ENCODE results near the gene SMIM14. TPM values are rescaled to one million over a fixed set of nuclear protein-coding genes. Genes with fewer than 3 reads are reported as not detected.
A peak's percentile ranks its signal among the peaks of the same experiment; 100 is the strongest.
"Not testable (repeated sequence)": the region's sequence is repeated elsewhere in the genome, so short reads cannot be mapped to it uniquely, and the experiment has no call there.

The SMIM14 gene
- total RNA-seq, 2 donors from 2014 or later, result 4.4 to 8.6 TPM

DNA sequence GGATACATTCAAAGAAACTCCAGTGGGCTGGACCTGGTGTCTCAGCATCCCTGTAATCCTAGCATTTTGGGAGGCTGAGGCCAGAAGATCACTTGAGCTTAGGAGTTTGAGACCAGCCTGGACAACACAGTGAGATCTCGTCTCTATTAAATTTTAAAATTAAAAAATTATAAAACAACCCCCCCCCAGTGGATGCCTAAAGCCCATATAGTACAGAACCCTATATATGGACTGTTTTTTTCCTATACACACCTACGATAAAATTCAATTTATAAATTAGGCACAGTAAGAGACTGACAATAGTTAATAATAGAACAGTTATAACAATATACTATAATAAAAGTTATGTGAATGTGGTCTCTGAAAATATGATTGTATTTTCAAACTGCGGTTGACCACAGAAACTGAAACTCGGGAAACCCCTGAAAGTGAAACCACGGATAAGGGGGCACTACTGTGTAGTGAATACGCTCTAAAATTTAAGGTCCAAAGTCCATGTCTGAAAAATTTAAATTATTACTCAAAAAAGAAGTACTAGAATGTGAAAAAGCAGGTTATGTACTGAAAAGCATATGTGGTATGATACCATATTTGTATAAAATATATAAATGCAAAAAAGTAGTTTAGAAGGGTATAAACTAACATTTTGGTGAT, 2.0 kb downstream of the SMIM14 start:
- DNase-seq (no peak), ATAC-seq (replicated peaks in 1 of 2) (no peak)
- Mint-ChIP-seq H3K4me3 (peak overlapping the region; percentile 86 to 89), H3K27me3 (ENCODE audit: low read depth) (peaks cover 6% of the 10 kb centered on the region), H3K4me1 (ENCODE audit: low read depth) (peaks cover 29% of the 10 kb centered on the region), H3K36me3 (ENCODE audit: insufficient read depth in 2 of 2) (no peaks in the 10 kb centered on the region), H3K9me3 (no peaks in the 10 kb centered on the region), H3K27ac (peak overlapping the region; percentile 70)

DNA sequence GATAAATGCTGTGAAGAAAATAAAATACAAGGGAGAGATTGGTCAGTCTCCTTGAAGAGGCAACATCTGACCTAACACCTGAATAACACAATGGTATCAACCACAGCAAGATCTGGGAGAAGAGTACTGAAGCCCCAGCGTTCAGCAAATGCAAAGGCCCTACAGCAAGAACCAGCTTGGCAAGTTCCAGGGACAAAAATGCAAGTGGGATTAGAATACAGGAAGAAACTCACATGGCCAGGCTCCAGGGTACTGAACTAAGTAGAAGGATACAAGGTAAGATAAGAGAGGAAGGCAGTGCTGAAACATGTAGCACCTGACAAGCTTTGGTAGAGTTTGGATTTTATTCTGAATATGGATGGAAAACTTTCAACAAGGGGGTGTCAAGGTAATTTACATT, 3.6 kb downstream of the SMIM14 start:
- Mint-ChIP-seq H3K4me1 (ENCODE audit: low read depth) (peaks cover 26% of the 10 kb centered on the region), H3K36me3 (ENCODE audit: insufficient read depth in 2 of 2) (no peaks in the 10 kb centered on the region), H3K4me3 (no peak overlapping the region), H3K27me3 (ENCODE audit: low read depth) (peaks cover 6% of the 10 kb centered on the region), H3K27ac (no peak overlapping the region), H3K9me3 (no peaks in the 10 kb centered on the region)
- no peak for DNase-seq
- ATAC-seq (replicated peaks in 1 of 2), result no peak

DNA sequence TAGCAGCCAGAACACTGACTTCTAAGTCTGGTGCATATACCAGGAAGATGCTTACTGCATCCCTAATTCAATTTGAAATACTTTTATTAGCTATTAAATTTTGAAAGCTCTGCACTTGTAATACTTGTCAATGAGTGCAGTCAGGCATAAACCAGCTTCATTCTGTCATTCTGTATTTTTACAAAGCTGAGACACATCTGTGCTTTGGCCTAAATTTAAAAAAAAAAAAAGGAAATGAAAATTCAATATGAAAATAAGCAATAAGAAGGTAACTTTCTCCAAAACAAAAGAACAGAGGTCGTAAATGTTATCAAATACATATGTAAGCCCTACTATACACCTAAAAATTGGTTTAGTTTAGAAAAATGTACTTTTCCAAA, 7.0 kb downstream of the SMIM14 start:
- Mint-ChIP-seq H3K9me3 (no peaks in the 10 kb centered on the region), H3K4me1 (ENCODE audit: low read depth) (peaks cover 2% of the 10 kb centered on the region), H3K4me3 (no peak overlapping the region), H3K36me3 (ENCODE audit: insufficient read depth in 2 of 2) (no peaks in the 10 kb centered on the region), H3K27ac (no peak overlapping the region), H3K27me3 (ENCODE audit: low read depth) (no peaks in the 10 kb centered on the region)
- ATAC-seq (replicated peaks in 1 of 2) (no peak), DNase-seq (no peak)

DNA sequence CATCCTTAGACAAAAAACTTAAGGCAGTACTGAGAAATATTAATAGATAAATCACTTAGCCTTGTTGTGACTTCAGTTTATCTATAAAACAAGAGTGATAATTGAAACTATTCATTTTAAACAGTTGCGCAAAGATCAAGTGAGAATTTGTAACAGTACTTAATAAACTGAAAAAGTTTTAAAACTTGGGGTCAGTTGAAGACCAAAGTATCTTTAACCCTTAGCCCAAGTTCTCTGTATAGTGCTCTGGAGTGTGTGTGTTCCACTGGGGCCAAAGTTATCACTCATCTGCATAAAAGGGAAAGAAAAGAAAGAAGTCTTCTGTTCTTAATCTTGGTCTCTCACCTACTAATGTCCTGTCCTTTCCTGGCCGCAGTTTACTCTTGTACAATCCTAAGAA, 11.3 kb downstream of the SMIM14 start:
- no peak for DNase-seq
- Mint-ChIP-seq H3K9me3 (no peaks in the 10 kb centered on the region), H3K27me3 (ENCODE audit: low read depth) (no peaks in the 10 kb centered on the region), H3K4me1 (ENCODE audit: low read depth) (peaks cover 15% of the 10 kb centered on the region), H3K27ac (no peak overlapping the region), H3K4me3 (no peak overlapping the region), H3K36me3 (ENCODE audit: insufficient read depth in 2 of 2) (no peaks in the 10 kb centered on the region)
- no peak for ATAC-seq (replicated peaks in 1 of 2)

DNA sequence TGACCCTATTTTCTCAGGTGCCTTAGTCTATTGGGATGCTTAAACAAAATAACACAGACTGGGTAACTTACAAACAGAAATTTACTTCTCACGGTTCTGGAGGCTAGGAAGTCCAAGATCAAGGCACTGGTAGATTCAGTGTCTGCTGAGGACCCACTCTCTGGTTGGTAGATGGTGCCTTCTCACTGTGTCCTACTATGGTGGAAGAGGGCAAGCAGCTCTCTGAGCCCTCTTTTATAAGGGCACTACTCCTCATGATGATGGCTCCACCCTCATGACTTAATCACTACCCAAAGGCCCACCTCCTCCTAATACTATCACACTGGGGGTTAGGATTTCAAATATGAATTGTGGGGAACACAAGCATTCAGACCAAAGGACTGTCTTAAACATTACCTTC, 11.8 kb downstream of the SMIM14 start:
- Mint-ChIP-seq H3K36me3 (ENCODE audit: insufficient read depth in 2 of 2) (no peaks in the 10 kb centered on the region), H3K4me3 (no peak overlapping the region), H3K27me3 (ENCODE audit: low read depth) (no peaks in the 10 kb centered on the region), H3K4me1 (ENCODE audit: low read depth) (peaks cover 15% of the 10 kb centered on the region), H3K27ac (no peak overlapping the region), H3K9me3 (no peaks in the 10 kb centered on the region)
- ATAC-seq (replicated peaks in 1 of 2) (no peak), DNase-seq (no peak)

DNA sequence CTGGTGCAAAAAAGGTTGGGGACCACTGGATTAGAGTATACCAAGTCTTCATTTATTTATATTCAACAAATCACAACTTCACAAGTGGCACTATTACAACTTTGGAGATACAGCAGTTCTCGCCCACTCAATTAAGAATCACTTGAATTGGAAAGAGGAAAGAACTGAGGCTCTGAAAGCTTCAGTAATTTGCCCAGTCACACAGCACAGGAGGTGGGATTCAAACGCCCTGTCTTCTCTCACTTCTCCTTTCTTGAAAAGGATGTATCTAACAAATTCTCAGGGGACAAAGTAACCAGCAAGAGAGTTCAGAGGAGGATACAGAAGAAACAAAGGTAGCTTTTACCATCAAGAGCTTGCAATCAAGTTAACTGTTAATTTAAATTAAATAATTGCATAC, 12.4 kb downstream of the SMIM14 start:
- Mint-ChIP-seq H3K4me3 (no peak overlapping the region), H3K27me3 (ENCODE audit: low read depth) (no peaks in the 10 kb centered on the region), H3K27ac (no peak overlapping the region), H3K4me1 (ENCODE audit: low read depth) (peaks cover 15% of the 10 kb centered on the region), H3K9me3 (no peaks in the 10 kb centered on the region), H3K36me3 (ENCODE audit: insufficient read depth in 2 of 2) (no peaks in the 10 kb centered on the region)
- no peak for DNase-seq
- ATAC-seq (replicated peaks in 1 of 2), result no peak

DNA sequence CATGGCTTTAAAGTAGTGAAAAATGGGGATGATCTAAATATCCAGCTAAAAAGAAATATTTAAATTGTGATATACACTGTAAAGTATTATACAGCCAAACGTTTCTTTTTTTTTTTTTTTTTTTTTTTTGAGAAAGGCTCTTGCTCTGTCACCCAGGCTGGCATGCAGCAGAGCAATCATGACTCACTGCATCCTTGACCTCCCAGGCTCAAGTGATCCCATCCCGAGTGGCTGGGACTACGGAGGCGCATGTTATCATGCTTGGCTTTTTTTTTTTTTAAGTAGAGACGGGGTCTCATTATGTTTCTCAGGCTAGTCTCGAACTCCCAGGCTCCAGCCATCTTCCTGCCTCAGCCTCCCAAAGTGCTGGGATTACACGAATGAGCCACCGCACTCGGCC, 17.1 kb downstream of the SMIM14 start:
- H3K27ac Mint-ChIP-seq, result no peak overlapping the region
- H3K9me3 Mint-ChIP-seq, result no peaks in the 10 kb centered on the region
- ATAC-seq (replicated peaks in 1 of 2) (no peak), DNase-seq (no peak)
- no peaks in the 10 kb centered on the region for H3K27me3 Mint-ChIP-seq (ENCODE audit: low read depth)
- H3K36me3 Mint-ChIP-seq (ENCODE audit: insufficient read depth in 2 of 2), result no peaks in the 10 kb centered on the region
- no peak overlapping the region for H3K4me3 Mint-ChIP-seq
- peaks cover 15% of the 10 kb centered on the region for H3K4me1 Mint-ChIP-seq (ENCODE audit: low read depth)

DNA sequence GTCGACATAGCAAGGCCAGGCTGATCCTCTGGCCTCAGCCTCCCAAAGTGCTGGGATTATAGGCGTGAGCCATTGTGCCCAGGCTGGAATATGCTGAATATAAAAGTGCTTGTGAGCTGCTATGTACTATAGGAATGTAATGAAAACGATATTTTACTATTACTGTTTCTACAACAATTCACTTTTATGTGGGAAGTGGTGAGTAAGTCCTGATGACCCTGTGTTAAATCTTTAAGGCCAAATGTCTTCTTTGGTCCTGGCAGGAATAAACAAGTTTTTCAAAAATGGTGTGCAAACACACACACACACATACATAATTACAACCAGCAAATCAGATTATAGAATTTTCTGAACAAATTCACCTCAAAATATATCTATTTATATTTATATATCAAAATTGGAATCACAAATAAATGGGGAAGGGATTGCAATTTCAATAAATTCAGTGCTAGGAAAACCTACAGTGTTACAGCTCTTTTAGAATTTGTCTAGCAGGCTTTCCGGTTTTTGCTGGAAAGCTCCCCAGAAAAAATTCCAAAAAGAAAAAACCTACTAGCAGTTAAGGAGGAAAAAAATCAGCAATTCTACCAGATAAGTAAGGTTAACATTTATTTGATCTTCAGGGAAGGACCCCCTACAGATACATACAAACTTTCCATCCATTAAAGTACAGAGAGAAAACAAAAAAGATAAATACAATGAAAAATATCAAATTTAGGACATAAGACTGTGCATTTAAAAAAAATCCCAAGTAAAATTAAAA, 17.9 kb downstream of the SMIM14 start:
- DNase-seq, result no peak
- no peaks in the 10 kb centered on the region for H3K9me3 Mint-ChIP-seq
- H3K36me3 Mint-ChIP-seq (ENCODE audit: insufficient read depth in 2 of 2), result no peaks in the 10 kb centered on the region

DNA sequence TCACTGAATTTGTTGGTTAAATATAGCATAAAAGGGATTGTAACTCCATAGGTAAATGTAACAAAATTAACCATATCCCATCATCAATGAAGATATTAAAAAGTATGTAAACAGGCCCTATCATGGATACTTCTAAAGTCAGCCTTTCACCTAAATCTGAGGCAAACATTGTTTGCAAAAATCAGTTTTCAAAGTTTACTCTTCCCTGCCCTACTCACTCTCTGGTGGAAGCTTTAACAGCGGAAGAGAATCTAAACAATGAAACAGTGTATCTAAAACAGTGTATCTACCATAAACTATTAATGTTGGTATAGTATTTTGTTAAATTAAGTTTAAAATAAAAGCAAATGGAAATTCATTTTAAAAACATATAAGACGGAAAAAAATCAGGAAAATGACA, 21.1 kb downstream of the SMIM14 start:
- Mint-ChIP-seq H3K9me3 (no peaks in the 10 kb centered on the region), H3K36me3 (ENCODE audit: insufficient read depth in 2 of 2) (no peaks in the 10 kb centered on the region), H3K4me1 (ENCODE audit: low read depth) (peaks cover 4% of the 10 kb centered on the region), H3K27me3 (ENCODE audit: low read depth) (no peaks in the 10 kb centered on the region), H3K27ac (no peak overlapping the region), H3K4me3 (no peak overlapping the region)
- ATAC-seq (replicated peaks in 1 of 2) (no peak), DNase-seq (no peak)

More for the DNA sequence above, 17.9 kb downstream of the SMIM14 start:
- ATAC-seq (replicated peaks in 1 of 2), result no peak
- Mint-ChIP-seq H3K27me3 (ENCODE audit: low read depth) (no peaks in the 10 kb centered on the region), H3K27ac (no peak overlapping the region), H3K4me3 (no peak overlapping the region), H3K4me1 (ENCODE audit: low read depth) (peaks cover 15% of the 10 kb centered on the region)

DNA sequence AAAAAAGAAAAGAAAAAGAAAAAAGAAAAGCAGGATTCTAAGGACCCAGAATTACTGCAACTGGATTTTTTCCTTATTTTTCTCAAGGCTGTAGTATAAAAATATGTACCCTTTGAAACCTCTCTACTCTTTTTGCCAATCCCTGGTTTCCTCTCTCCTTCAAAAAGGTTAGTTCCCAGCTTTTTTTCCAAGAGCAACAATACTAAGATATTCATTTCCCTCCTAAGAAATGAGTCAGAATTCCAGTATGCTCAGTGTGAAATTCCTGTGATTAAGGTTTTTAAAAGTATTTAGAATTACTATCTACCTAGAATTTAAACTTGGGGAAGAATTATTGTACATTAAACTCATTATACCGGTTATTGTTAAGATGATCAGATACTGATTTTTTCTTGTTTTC, 22.0 kb downstream of the SMIM14 start:
- no peak for ATAC-seq (replicated peaks in 1 of 2)

DNA sequence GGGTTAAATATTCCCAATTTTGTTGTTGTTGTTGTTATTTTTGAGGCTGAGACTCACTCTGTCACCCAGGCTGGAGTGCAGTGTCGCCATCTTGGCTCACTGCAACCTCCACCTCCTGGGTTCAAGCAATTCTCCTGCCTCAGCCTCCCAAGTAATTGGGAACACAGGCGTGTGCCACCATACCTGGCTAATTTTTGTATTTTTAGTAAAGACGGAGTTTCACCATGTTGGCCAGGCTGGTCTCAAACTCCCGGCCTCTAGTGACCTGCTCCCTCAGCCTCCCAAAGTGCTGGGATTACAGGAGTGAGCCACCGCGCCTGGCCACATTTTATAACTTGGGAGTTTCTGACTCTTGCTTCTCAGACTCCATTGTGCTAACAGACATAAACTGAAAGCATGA, 22.6 kb downstream of the SMIM14 start:
- not testable (repeated sequence) for H3K9me3 Mint-ChIP-seq; H3K4me3 Mint-ChIP-seq; DNase-seq; H3K4me1 Mint-ChIP-seq (ENCODE audit: low read depth); H3K36me3 Mint-ChIP-seq (ENCODE audit: insufficient read depth in 2 of 2); ATAC-seq (replicated peaks in 1 of 2); H3K27ac Mint-ChIP-seq; H3K27me3 Mint-ChIP-seq (ENCODE audit: low read depth)

More for the DNA sequence above, 22.0 kb downstream of the SMIM14 start:
- Mint-ChIP-seq H3K4me1 (ENCODE audit: low read depth) (peaks cover 4% of the 10 kb centered on the region), H3K27me3 (ENCODE audit: low read depth) (no peaks in the 10 kb centered on the region), H3K36me3 (ENCODE audit: insufficient read depth in 2 of 2) (no peaks in the 10 kb centered on the region), H3K4me3 (no peak overlapping the region), H3K27ac (no peak overlapping the region), H3K9me3 (no peaks in the 10 kb centered on the region)
- DNase-seq, result no peak

DNA sequence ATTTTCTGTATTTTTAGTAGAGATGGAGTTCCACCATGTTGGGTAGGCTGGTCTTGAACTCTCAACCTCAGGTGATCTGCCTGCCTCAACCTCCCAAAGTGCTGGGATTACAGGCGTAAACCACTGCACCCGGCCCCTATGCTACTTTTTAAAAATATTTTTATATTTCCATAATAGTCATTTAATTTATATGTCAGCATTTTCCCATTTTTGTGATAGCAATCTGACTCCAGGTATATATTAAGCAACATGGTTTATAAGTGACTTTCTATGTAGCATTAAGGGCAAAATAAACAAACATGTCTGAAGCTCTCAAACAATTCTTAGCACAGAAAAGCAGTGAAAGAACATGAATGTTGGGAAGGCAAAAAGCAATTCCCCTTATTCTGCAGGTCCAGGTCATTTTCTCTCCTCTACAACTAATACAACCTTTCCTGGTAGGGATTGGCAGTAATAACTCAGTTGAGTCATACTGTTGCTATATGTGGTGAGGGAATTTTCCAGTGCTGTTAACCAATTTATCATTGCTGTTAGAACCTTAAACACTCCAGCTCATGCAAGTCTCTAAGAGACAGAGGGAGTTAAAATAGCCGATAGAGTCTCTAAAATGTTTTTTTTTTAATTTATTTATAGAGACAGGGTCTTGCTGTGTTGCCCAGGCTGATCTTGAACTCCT, 24.0 kb downstream of the SMIM14 start:
- Mint-ChIP-seq H3K27me3 (ENCODE audit: low read depth) (no peaks in the 10 kb centered on the region), H3K4me1 (ENCODE audit: low read depth) (peaks cover 10% of the 10 kb centered on the region), H3K9me3 (no peaks in the 10 kb centered on the region), H3K27ac (no peak overlapping the region), H3K36me3 (ENCODE audit: insufficient read depth in 2 of 2) (no peaks in the 10 kb centered on the region), H3K4me3 (no peak overlapping the region)
- ATAC-seq (replicated peaks in 1 of 2) (peak in 1 of 2 donors; percentile 32), DNase-seq (no peak)

DNA sequence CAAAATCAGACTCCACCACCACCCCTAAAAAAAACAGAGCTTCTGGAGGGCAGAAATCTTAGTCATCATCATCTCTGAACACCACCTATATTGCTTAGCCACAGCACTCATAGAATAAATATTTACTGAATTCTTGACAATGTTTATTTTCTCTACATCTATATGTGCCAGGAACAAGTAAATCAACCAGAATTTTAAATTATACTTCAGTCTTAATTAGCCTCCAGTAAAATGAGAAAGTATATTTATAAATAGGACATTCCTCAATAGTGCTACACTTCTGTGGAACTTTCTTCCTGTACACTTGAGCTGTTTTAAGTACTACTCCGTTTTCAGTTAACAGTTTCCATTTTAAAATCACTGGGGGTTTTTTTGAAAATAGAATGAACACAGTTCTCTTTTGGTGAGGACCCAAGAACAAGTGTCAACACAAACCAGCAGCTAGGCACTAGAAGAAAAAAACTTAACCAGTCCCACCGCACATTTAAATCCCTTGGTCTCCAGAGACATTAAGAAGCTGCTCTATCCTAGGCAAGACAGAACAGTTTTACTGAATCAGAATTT, 25.5 kb downstream of the SMIM14 start:
- Mint-ChIP-seq H3K27ac (no peak overlapping the region), H3K4me3 (no peak overlapping the region), H3K27me3 (ENCODE audit: low read depth) (no peaks in the 10 kb centered on the region), H3K36me3 (ENCODE audit: insufficient read depth in 2 of 2) (no peaks in the 10 kb centered on the region), H3K4me1 (ENCODE audit: low read depth) (peaks cover 17% of the 10 kb centered on the region), H3K9me3 (no peaks in the 10 kb centered on the region)
- DNase-seq (no peak), ATAC-seq (replicated peaks in 1 of 2) (no peak)
